Embryonic facial prominence (tissue), 1 donor: Measurements from ENCODE around the gene LIPE.

Experiments used
- DNase-seq: peaks from one replicate; pipeline ENCODE4 v3.0.0-alpha.2; 2016; ENCODE audit errors: extremely low spot score

The LIPE gene

GRCh38 chr19:42378225-42379215 is 48.7 kb downstream of the LIPE start:
- no peak for DNase-seq

DNA sequence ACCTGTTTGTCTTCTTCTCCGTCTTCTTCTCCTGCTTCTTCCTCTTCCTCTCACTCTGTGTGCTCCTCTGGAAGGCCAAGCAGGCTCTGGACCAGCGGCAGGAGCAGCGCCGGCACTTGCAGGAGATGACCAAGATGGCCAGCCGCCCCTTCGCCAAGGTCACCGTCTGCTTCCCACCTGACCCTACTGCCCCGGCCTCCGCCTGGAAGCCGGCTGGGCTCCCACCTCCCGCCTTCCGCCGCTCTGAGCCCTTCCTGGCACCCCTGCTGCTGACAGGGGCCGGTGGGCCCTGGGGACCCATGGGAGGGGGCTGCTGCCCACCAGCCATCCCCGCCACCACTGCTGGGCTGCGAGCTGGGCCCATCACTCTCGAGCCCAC is 51.0 kb downstream of the LIPE start:
- no peak for DNase-seq

DNA sequence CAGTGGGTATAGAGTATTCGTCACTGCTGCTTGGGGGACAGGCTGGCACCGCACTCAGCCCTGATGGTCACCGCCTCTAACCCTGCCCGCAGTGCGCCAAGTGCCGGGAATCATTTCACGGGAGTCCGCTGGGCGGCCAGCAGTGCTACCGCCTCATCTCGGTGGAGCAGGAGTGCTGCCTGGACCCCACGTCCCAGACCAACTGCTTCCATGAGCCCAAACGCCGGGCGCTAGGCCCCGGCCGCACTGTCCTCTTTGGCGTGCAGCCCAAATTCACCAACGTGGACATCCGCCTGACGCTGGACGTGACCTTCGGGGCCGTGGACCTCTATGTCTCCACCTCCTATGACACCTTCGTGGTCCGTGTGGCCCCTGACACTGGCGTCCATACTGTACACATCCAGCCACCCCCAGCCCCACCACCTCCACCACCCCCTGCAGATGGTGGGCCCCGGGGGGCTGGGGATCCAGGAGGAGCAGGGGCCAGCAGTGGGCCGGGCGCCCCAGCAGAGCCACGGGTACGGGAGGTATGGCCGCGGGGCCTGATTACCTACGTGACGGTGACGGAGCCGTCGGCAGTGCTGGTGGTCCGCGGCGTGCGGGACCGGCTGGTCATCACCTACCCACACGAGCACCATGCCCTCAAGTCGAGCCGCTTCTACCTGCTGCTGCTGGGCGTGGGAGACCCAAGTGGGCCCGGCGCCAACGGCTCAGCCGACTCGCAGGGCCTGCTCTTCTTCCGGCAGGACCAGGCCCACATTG is 51.6 kb downstream of the LIPE start:
- DNase-seq: no peak

DNA sequence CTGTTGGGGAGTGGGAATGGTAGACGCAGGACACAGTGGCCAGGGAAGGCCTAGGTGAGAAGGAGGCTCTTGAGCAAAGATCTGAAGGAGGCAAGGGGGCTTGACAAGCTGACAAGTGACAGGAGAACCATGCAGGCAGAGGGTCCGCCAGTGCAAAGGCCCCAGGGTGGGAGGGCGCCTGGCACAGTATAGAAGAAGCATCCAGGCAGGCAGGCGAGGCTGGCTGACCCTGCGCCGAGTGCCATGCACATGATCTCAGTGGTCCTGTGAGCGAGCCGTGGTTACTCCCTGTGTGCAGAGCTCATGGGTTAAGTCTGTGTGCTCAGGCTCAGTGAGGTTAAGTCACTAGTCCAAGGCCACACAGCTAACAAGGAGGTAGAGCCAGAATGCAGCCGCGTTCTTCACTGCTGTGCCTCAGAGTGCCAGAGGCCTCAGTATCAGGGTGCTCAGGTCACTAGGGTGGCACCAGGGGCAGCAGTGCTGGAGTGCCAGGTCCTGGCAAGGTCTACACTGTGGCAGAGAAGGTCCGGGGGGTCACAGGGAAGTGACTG is 52.3 kb downstream of the LIPE start:
- DNase-seq: no peak

DNA sequence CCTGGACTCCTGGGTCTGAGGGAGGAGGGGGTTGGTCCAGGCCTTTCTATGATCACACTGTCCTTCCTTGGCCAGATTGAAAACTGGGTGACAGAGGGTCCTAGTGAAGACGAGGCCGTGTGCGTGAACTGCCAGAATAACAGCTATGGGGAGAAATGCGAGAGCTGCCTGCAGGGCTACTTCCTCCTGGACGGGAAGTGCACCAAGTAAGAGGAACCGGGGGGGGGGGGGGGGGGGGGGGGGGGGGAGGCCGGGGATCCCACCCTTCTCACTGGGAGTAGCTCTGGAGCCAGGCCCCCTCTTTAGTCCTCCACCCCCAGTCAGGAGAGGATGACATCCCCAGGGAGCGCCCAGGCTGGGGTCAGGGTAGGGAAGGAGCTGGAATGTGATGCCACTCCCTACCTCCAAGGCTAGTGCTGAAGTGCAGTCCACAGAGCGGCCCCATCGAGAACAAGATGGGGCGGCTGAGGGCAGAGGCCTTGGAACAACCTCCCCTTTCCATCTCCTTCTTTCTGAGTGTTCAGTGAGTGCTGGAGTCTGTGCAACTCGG is 56.5 kb downstream of the LIPE start:
- DNase-seq: no peak

DNA sequence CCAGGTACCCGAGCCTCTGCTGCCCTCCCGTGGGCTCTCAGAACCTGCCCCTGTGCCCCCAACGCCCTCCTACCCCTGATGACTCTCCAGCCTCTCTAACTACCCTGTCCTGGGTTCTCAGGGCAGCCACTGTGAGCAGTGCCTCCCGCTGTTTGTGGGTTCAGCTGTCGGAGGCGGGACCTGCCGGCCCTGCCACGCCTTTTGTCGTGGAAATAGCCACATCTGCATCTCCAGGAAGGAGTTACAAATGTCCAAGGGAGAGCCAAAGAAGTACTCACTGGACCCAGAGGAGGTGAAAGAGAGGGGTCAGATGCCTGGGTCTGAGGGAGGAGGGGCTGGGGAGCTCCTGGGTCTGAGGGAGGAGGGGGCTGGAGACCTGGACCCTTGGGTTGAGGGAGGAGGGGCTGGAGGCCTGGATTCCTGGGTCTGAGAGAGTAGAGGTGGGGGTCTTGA is 57.1 kb downstream of the LIPE start:
- DNase-seq: no peak

GRCh38 chr19:42369433-42370067 is 57.6 kb downstream of the LIPE start:
- DNase-seq: no peak

GRCh38 chr19:42368765-42369164 is 58.4 kb downstream of the LIPE start:
- no peak for DNase-seq

DNA sequence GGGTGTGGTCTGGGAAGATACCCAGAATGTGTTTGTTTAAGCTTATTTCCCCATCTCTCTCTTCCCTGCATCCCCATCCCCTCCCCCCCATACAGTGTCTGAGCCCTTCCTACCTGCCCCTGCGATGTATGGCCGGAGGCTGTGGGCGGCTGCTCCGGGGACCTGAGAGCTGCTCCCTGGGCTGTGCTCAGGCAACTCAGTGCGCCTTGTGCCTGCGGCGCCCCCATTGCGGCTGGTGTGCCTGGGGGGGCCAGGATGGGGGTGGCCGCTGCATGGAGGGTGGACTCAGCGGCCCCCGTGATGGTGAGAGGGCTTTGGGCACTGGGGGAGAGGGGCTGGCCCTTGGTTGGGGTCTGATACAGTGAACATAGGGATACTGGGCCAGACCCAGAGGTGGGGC is 58.8 kb downstream of the LIPE start:
- DNase-seq: no peak

- no peak for DNase-seq
Observed at GRCh38 chr19:42367929-42368328, 59.3 kb downstream of the LIPE start.

GRCh38 chr19:42366673-42367072 is 60.5 kb downstream of the LIPE start:
- DNase-seq: no peak

- DNase-seq: no peak
Observed at GRCh38 chr19:42363614-42364346, 63.4 kb downstream of the LIPE start.

DNA sequence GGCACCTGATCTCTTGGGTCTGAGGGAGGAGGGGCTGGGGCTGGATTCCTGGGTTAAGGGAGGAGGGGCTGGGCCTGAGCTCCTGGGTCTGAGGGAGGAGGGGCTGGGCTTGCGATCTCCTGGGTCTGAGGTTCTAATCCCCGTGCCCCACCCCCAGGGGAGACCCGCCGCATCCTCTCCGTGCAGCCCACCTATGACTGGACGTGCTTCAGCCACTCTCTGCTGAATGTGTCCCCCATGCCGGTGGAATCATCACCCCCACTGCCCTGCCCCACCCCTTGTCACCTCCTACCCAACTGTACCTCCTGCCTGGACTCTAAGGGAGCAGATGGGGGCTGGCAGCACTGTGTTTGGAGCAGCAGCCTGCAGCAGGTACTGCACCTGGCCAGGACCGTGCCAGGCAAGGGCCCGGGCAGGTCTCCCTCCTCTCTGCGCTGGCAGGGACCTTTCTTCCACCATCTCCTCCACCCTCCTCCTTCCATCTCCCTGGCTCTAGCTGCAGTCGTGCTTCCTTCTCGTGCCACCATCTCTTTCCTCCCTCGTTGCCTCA is 64.2 kb downstream of the LIPE start:
- DNase-seq: no peak

GRCh38 chr19:42362342-42362741 is 64.8 kb downstream of the LIPE start:
- DNase-seq: no peak

DNA sequence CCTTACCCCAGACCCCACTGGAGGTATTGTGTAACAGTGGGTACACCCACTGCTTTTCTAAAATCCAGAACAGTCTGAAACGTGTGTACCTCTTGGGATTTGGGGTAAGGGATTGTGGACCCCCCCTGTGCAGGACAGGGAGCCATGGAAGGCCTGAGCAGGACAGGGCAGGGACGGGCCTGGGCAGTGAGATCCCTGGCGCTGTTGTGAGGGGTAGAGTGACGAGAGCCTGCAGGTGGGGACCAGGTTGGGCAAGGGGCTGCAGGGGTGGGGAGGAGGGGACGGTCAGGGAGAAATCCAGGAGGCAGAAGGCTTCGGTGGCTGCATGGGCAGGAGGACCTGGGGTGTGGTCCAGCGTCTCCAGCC is 65.7 kb downstream of the LIPE start:
- no peak for DNase-seq

DNA sequence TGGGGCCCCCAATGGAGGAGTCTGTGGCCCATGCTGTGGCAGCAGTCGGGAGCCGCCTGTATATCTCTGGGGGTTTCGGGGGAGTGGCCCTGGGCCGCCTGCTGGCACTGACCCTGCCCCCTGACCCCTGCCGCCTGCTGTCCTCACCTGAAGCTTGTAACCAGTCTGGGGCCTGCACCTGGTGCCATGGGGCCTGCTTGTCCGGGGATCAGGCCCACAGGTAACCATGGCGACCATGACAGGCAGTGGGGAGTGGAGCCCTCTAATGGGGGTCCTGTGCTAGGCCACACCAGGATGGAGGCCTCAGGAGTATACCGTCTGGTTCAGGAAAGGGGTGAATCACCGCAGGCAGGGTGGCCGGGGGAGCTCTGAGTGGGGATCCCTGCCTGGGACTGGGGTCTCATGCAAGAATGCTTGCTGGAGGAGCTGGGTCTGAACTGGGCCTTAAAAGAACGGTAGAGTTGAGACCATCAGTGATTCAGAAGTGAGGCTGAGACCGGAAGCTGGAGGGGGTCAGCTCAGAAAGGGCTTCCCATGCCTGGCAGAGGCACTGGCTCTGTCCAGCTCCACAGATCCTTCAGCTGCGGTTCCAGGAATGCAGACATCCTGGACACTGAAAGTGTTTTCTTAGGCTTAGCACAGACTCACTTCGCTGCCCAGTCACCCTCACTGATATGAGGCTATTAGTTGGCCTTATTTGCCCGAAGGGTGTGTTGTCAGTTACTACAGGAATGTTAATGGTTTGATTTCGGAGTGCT is 66.2 kb downstream of the LIPE start:
- DNase-seq: no peak

DNA sequence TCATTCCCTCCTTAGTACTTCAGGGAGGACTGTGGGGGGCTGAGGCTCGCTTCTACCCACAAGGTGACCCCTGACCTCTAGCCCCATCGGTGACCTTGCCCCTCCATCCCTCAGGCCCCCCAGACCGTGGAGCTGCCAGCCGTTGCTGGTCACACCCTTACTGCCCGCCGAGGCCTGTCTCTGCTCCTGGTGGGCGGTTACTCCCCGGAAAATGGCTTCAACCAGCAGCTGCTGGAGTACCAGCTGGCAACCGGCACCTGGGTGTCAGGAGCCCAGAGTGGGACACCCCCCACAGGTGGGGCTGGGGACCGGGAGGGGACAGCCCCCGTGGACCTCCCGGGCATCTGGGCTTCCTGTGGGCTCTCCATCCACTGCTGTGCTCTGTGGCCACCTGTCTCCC is 69.9 kb downstream of the LIPE start:
- no peak for DNase-seq

GRCh38 chr19:42356686-42357085 is 70.5 kb downstream of the LIPE start:
- DNase-seq: no peak

DNA sequence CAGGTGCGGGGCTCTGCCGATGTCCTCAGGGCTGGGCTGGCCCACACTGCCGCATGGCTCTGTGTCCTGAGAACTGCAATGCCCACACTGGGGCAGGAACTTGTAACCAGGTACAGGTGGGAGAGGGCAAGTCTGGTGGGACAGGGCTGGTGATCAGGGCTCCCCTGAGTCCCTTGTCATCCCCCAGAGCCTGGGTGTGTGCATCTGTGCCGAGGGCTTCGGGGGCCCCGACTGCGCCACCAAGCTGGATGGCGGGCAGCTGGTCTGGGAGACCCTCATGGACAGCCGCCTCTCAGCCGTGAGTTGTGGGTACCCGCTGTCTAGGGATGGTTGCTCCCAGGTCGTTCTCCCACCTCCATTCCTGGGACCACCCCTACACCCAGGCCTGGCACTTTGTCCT is 71.3 kb downstream of the LIPE start:
- DNase-seq: no peak
